GM19025 (cell line): ENCODE measurements around the gene LEMD2.

ENCODE experiments used
- ATAC-seq: cut with Tn5 transposase; IDR thresholded peaks from one replicate; pipeline ENCODE4 v1.9.1; 2021; ENCODE audit warnings: mild to moderate bottlenecking, low read depth, moderate library complexity; ENCODE audit not compliant: unreplicated experiment

The LEMD2 gene

GRCh38 chr6:33727126-33727525 is 61.8 kb downstream of the LEMD2 start:
- no peak for ATAC-seq

GRCh38 chr6:33726696-33727095 is 62.2 kb downstream of the LEMD2 start:
- ATAC-seq = no peak

GRCh38 chr6:33725891-33726673 is 62.8 kb downstream of the LEMD2 start:
- no peak for ATAC-seq

- no peak for ATAC-seq
Observed at GRCh38 chr6:33725222-33725621, 63.7 kb downstream of the LEMD2 start.

- no peak for ATAC-seq
Observed at GRCh38 chr6:33724102-33725023, 64.6 kb downstream of the LEMD2 start.

GRCh38 chr6:33723371-33724085 is 65.4 kb downstream of the LEMD2 start:
- ATAC-seq = no peak

GRCh38 chr6:33722103-33722623 is 66.8 kb downstream of the LEMD2 start:
- ATAC-seq = no peak

GRCh38 chr6:33721508-33721907 is 67.4 kb downstream of the LEMD2 start:
- ATAC-seq = no peak
